Upper lobe of left lung (tissue), 4 donors: ENCODE results near the gene VAV2.

Source experiments
- CTCF ChIP-seq, 6 experiments: fragments of 450-650 bp in 4 of 6; fragments of 200-600 bp in 2 of 6; sonication (generic) in 2 of 6; IDR thresholded peaks; one replicate each; pipeline ENCODE4 v1.5.1; 2016 to 2019; ENCODE audit warnings: antibody characterized with exemption in 6 of 6
- POLR2A ChIP-seq, 4 donors: fragments of 450-650 bp; IDR thresholded peaks; one replicate each; pipeline ENCODE4 v1.5.1; 2016 to 2017; ENCODE audit warnings: antibody characterized with exemption in 4 of 4, mild to moderate bottlenecking in 2 of 4

GRCh38 chr9:133994353-133995011 is 2.4 kb upstream of the VAV2 start:
- TF ChIP-seq POLR2A (IDR thresholded peaks at IDR 0.05) (peak in 1 of 4 donors; percentile 31), CTCF (IDR thresholded peaks at IDR 0.05) (peak; percentile 93 to 99 (median 98))
